Measurements from ENCODE around the gene KLF12. TPM values are rescaled to one million over a fixed set of nuclear protein-coding genes. Genes with fewer than 3 reads are reported as not detected.

KLF12 gene
- total RNA-seq, 1 donor from 2014 or later: 10.1 TPM

- H3K79me2 ChIP-seq (ENCODE audit: low read depth): peaks cover 53% of the 10 kb centered on the region
- H3K4me3 Mint-ChIP-seq: no peak overlapping the region
These were observed 24.2 kb downstream of the KLF12 start for GRCh38 chr13:74110053-74110452.

GRCh38 chr13:74107598-74107997, 26.6 kb downstream of the KLF12 start:
- H3F3A ChIP-seq (ENCODE audit: low read depth): no peaks in the 10 kb centered on the region
- H3K79me2 ChIP-seq (ENCODE audit: low read depth): peaks cover 48% of the 10 kb centered on the region
- no peaks in the 10 kb centered on the region for H4K20me1 ChIP-seq (ENCODE audit: low read depth)
- H3K4me2 ChIP-seq: no peak overlapping the region
- no peaks in the 10 kb centered on the region for H3K36me3 ChIP-seq
- no peak overlapping the region for H2AFZ ChIP-seq (replicated peaks)
- Mint-ChIP-seq H3K27me3 (ENCODE audit: insufficient read depth, low read depth) (no peaks in the 10 kb centered on the region), H3K4me1 (no peaks in the 10 kb centered on the region), H3K9me3 (peaks cover 29% of the 10 kb centered on the region), H3K4me3 (no peak overlapping the region), H3K36me3 (peaks cover 24% of the 10 kb centered on the region), H3K27ac (no peak overlapping the region)
- no peaks in the 10 kb centered on the region for H3K4me1 ChIP-seq
- DNase-seq (ENCODE audit: low spot score): no peak
- no peak for TF ChIP-seq CTCF (IDR thresholded peaks at IDR 0.05)
- no peak for TF ChIP-seq EZH2 (IDR thresholded peaks at IDR 0.05)
- no peak for TF ChIP-seq EZH2phosphoT487 (IDR thresholded peaks at IDR 0.05)
- no peaks in the 10 kb centered on the region for H3K9me3 ChIP-seq (ENCODE audit: low read depth)
- no peaks in the 10 kb centered on the region for H3K27me3 ChIP-seq
- H3K4me3 ChIP-seq: no peak overlapping the region
- H3K9ac ChIP-seq: no peak overlapping the region
- no peak overlapping the region for H3K27ac ChIP-seq

More at GRCh38 chr13:74110053-74110452, 24.2 kb downstream of the KLF12 start:
- no peaks in the 10 kb centered on the region for H3K4me1 Mint-ChIP-seq
- H3K27ac Mint-ChIP-seq: no peak overlapping the region
- no peaks in the 10 kb centered on the region for H3K36me3 ChIP-seq
- H3K9me3 ChIP-seq (ENCODE audit: low read depth): no peaks in the 10 kb centered on the region
- TF ChIP-seq EZH2phosphoT487 (IDR thresholded peaks at IDR 0.05): no peak
- TF ChIP-seq CTCF (IDR thresholded peaks at IDR 0.05): no peak
- TF ChIP-seq EZH2 (IDR thresholded peaks at IDR 0.05): no peak
- H2AFZ ChIP-seq (replicated peaks): no peak overlapping the region
- no peaks in the 10 kb centered on the region for H4K20me1 ChIP-seq (ENCODE audit: low read depth)
- peaks cover 33% of the 10 kb centered on the region for H3K36me3 Mint-ChIP-seq
- H3K27me3 Mint-ChIP-seq (ENCODE audit: insufficient read depth, low read depth): no peaks in the 10 kb centered on the region
- no peak for DNase-seq (ENCODE audit: low spot score)
- no peaks in the 10 kb centered on the region for H3K4me1 ChIP-seq
- no peak overlapping the region for H3K9ac ChIP-seq
- no peak overlapping the region for H3K4me2 ChIP-seq
- peaks cover 40% of the 10 kb centered on the region for H3K9me3 Mint-ChIP-seq
- no peaks in the 10 kb centered on the region for H3K27me3 ChIP-seq
- no peaks in the 10 kb centered on the region for H3F3A ChIP-seq (ENCODE audit: low read depth)
- no peak overlapping the region for H3K27ac ChIP-seq
- H3K4me3 ChIP-seq: no peak overlapping the region

GRCh38 chr13:74105871-74106270, 28.3 kb downstream of the KLF12 start:
- TF ChIP-seq CTCF (IDR thresholded peaks at IDR 0.05) (no peak), EZH2phosphoT487 (IDR thresholded peaks at IDR 0.05) (no peak), EZH2 (IDR thresholded peaks at IDR 0.05) (no peak)
- Histone ChIP-seq H3K4me3 (no peak overlapping the region), H4K20me1 (ENCODE audit: low read depth) (no peaks in the 10 kb centered on the region), H3K79me2 (ENCODE audit: low read depth) (peaks cover 43% of the 10 kb centered on the region), H2AFZ (replicated peaks) (no peak overlapping the region), H3K9me3 (ENCODE audit: low read depth) (no peaks in the 10 kb centered on the region), H3K36me3 (no peaks in the 10 kb centered on the region), H3K27me3 (no peaks in the 10 kb centered on the region), H3K9ac (no peak overlapping the region), H3K4me1 (no peaks in the 10 kb centered on the region), H3K27ac (no peak overlapping the region), H3K4me2 (no peak overlapping the region), H3F3A (ENCODE audit: low read depth) (no peaks in the 10 kb centered on the region)
- Mint-ChIP-seq H3K9me3 (peaks cover 43% of the 10 kb centered on the region), H3K4me3 (no peak overlapping the region), H3K27me3 (ENCODE audit: insufficient read depth, low read depth) (peaks cover 8% of the 10 kb centered on the region), H3K4me1 (no peaks in the 10 kb centered on the region), H3K27ac (no peak overlapping the region), H3K36me3 (peaks cover 32% of the 10 kb centered on the region)
- no peak for DNase-seq (ENCODE audit: low spot score)
